PFSK-1 (cell line): ENCODE measurements around the gene CLDN22.

ENCODE experiments used
- FOXP2 ChIP-seq: optimal IDR thresholded peaks from 2 replicates; pipeline ENCODE3; 2011; ENCODE audit warnings: borderline replicate concordance, control low read depth, inconsistent platforms; ENCODE audit not compliant: insufficient read depth; ENCODE audit errors: extremely low read length, extremely low read depth
- POLR2AphosphoS5 ChIP-seq: IDR thresholded peaks from 2 replicates; pipeline ENCODE4 v1.6.1; 2012; ENCODE audit warnings: low read depth, mild to moderate bottlenecking, control low read depth, low read length, moderate library complexity
- SIN3A ChIP-seq: IDR thresholded peaks from 2 replicates; pipeline ENCODE4 v1.6.1; 2012; ENCODE audit warnings: mild to moderate bottlenecking, low read length, moderate library complexity, borderline replicate concordance; ENCODE audit not compliant: insufficient read depth
- TAF1 ChIP-seq: IDR thresholded peaks from 2 replicates; pipeline ENCODE4 v1.6.1; 2012; ENCODE audit warnings: low read length, control low read depth, borderline replicate concordance; ENCODE audit not compliant: insufficient read depth
- TF ChIP-seq, protein P1 (sequence below), 2 experiments: IDR thresholded peaks; 2 replicates each; pipeline versions ENCODE4 v1.6.1 to v1.8.0; 2011 to 2012; ENCODE audit warnings: low read depth in 2 of 2, low read length in 2 of 2, control low read depth in 1 of 2, inconsistent platforms in 1 of 2, mild to moderate bottlenecking in 1 of 2, moderate library complexity in 1 of 2; ENCODE audit not compliant: insufficient read depth in 1 of 2

DNA sequence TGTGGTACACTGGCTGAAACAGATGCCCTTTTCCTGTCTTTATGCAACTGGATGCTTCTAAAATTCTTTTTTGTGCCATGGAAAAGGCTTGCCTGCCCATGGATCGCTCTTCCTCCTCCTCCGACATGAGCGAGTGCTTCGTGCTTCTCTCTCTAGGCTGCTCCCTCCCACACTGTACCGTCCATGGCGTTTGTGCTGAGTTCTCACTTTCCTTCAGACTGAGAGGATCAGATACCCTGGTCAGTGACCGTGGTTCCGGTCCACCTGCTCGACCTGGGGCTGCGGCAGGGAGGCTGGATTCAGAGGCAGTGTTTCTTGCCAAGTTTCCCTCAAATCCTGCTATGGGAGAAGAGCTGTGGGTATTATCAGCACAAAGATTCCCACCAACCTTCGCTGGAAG, 12.4 kb upstream of the CLDN22 start:
- TF ChIP-seq POLR2AphosphoS5 (no peak), TAF1 (no peak), FOXP2 (no peak), SIN3A (no peak)
- TF ChIP-seq, protein P1, sequence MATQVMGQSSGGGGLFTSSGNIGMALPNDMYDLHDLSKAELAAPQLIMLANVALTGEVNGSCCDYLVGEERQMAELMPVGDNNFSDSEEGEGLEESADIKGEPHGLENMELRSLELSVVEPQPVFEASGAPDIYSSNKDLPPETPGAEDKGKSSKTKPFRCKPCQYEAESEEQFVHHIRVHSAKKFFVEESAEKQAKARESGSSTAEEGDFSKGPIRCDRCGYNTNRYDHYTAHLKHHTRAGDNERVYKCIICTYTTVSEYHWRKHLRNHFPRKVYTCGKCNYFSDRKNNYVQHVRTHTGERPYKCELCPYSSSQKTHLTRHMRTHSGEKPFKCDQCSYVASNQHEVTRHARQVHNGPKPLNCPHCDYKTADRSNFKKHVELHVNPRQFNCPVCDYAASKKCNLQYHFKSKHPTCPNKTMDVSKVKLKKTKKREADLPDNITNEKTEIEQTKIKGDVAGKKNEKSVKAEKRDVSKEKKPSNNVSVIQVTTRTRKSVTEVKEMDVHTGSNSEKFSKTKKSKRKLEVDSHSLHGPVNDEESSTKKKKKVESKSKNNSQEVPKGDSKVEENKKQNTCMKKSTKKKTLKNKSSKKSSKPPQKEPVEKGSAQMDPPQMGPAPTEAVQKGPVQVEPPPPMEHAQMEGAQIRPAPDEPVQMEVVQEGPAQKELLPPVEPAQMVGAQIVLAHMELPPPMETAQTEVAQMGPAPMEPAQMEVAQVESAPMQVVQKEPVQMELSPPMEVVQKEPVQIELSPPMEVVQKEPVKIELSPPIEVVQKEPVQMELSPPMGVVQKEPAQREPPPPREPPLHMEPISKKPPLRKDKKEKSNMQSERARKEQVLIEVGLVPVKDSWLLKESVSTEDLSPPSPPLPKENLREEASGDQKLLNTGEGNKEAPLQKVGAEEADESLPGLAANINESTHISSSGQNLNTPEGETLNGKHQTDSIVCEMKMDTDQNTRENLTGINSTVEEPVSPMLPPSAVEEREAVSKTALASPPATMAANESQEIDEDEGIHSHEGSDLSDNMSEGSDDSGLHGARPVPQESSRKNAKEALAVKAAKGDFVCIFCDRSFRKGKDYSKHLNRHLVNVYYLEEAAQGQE (IDR thresholded peaks at IDR 0.05; ENCODE audit: insufficient read depth in 1 of 2, low read depth in 2 of 2, low read length in 2 of 2) = no peak
